ENCODE results near the gene FARP2. TPM values are rescaled to one million over a fixed set of nuclear protein-coding genes. Genes with fewer than 3 reads are reported as not detected.

Gene FARP2
- total and polyA plus RNA-seq, 2 of the 13 experiments (the other 11 are each of a cell fraction or from before 2014, with no cell fraction given): 28.0 to 45.4 TPM

DNA sequence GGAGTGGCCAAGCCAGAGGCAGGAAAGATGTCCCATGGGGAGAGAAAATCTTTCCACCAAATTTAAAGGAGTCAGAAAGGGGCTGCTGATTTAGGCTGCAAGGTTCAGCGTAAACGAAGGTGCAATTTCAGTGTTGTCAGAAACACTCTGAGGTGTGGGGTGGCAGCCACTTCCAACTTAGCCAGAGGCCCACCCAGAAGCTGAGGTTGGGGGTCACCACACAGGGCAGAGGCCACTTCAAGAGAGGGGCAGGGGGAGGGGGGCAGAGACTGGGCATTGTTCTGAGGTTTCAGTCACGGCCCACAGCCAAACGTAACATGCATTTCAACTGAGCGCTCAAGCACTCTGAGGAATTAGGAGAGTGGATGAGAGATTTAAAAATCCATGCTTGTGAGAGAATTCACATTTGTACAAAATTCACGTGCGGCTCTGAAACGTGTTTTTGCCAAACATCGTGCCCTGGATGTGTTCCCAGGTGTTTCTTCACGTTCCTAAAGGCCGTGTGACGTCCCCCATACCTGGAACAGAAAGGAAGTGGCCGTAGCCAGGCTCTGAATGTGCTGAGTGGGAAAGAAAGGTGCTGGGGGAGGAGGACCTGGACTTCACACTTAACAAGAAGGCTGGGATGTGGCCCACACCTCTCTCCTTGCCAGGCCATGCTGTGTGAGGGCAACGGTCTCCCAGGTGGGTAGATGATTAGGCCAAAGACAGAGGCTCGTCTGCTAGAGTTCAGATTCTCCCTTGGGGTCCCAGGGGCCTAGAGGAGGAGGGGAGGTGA, 182.9 kb downstream of the FARP2 start:
- POLR2A ChIA-PET: no interaction called here
- BruUV-seq (replicated peaks): no TSS peak

More for the DNA sequence above, 182.9 kb downstream of the FARP2 start:
- Histone ChIP-seq H3K36me3 (replicated peaks in 1 of 2; ENCODE audit: control insufficient read depth in 1 of 2, insufficient read depth in 2 of 2, low read length in 2 of 2) (no peaks in the 10 kb centered on the region), H3K79me2 (ENCODE audit: insufficient read depth, low read length) (no peaks in the 10 kb centered on the region), H4K20me1 (ENCODE audit: insufficient read depth, low read length) (no peaks in the 10 kb centered on the region), H3K4me3 (replicated peaks in 1 of 3; ENCODE audit: insufficient read depth in 1 of 3, low read depth in 2 of 3, low read length in 3 of 3) (peak overlapping the region in 1 of 3 experiments; percentile 8; a peak in 1 of 6 replicates), H3K9me3 (ENCODE audit: low read length) (no peaks in the 10 kb centered on the region), H3K27ac (ENCODE audit: extremely low read length, insufficient read depth, low read length) (no peak overlapping the region), H3K27me3 (ENCODE audit: control insufficient read depth in 1 of 2, insufficient read depth in 2 of 2, low read length in 2 of 2) (peaks cover 4 to 44% of the 10 kb centered on the region in 2 experiments; a peak in 4 of 5 replicates), H3K4me2 (ENCODE audit: low read depth, low read length) (peak overlapping the region; percentile 43), H2AFZ (ENCODE audit: low read length) (no peak overlapping the region), H3K4me1 (ENCODE audit: insufficient read depth, low read length) (peaks cover 61% of the 10 kb centered on the region), H3K9ac (ENCODE audit: insufficient read depth, low read depth, low read length) (no peak overlapping the region)
- no peak for FAIRE-seq
- TF ChIP-seq, protein P1, sequence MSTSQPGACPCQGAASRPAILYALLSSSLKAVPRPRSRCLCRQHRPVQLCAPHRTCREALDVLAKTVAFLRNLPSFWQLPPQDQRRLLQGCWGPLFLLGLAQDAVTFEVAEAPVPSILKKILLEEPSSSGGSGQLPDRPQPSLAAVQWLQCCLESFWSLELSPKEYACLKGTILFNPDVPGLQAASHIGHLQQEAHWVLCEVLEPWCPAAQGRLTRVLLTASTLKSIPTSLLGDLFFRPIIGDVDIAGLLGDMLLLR (CRISPR knock-in tag; IDR thresholded peaks at IDR 0.05): peak; percentile 45; the same call in 1 of the 2 replicates
- TF ChIP-seq, protein P2, sequence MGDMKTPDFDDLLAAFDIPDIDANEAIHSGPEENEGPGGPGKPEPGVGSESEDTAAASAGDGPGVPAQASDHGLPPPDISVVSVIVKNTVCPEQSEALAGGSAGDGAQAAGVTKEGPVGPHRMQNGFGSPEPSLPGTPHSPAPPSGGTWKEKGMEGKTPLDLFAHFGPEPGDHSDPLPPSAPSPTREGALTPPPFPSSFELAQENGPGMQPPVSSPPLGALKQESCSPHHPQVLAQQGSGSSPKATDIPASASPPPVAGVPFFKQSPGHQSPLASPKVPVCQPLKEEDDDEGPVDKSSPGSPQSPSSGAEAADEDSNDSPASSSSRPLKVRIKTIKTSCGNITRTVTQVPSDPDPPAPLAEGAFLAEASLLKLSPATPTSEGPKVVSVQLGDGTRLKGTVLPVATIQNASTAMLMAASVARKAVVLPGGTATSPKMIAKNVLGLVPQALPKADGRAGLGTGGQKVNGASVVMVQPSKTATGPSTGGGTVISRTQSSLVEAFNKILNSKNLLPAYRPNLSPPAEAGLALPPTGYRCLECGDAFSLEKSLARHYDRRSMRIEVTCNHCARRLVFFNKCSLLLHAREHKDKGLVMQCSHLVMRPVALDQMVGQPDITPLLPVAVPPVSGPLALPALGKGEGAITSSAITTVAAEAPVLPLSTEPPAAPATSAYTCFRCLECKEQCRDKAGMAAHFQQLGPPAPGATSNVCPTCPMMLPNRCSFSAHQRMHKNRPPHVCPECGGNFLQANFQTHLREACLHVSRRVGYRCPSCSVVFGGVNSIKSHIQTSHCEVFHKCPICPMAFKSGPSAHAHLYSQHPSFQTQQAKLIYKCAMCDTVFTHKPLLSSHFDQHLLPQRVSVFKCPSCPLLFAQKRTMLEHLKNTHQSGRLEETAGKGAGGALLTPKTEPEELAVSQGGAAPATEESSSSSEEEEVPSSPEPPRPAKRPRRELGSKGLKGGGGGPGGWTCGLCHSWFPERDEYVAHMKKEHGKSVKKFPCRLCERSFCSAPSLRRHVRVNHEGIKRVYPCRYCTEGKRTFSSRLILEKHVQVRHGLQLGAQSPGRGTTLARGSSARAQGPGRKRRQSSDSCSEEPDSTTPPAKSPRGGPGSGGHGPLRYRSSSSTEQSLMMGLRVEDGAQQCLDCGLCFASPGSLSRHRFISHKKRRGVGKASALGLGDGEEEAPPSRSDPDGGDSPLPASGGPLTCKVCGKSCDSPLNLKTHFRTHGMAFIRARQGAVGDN (CRISPR knock-in tag; IDR thresholded peaks at IDR 0.05): peak; percentile 27; the same call in 1 of the 2 replicates
- no peak for TF ChIP-seq PHF21A (CRISPR knock-in tag; IDR thresholded peaks at IDR 0.05)
- peak; percentile 34; the same call in 1 of the 2 replicates for TF ChIP-seq MAFF (IDR thresholded peaks at IDR 0.05; ENCODE audit: low read depth, low read length)
- 0 out of 2 replicates have a peak, but pooled peaks have one; percentile 8 for TF ChIP-seq ETV5 (CRISPR knock-in tag; IDR thresholded peaks at IDR 0.05; ENCODE audit: borderline replicate concordance)
- no peak for TF ChIP-seq CREM (IDR thresholded peaks at IDR 0.05)
- TF ChIP-seq CREM (CRISPR knock-in tag; IDR thresholded peaks at IDR 0.05): no peak
- peak; percentile 50 to 55; a peak in 3 of 4 replicates for TF ChIP-seq MAFK (conservative IDR thresholded peaks at IDR 0.05 in 1 of 2, IDR thresholded peaks at IDR 0.05 in 1 of 2; ENCODE audit: low read length in 2 of 2)
- in situ Hi-C loops (cut with HindIII; ENCODE audit: extremely low pct_ligation_motif_present, low pct_unique_long_range_greater_than_20kb): no loop called here
- WGBS (ENCODE audit: low lambda C conversion rate): 21% methylated on average over 15 of the region's 15 CpGs
- intact Hi-C loops (cut with micrococcal nuclease; ENCODE audit: unreplicated experiment): no loop called here
- no peak for DNase-seq (ENCODE audit: low spot score)
- CTCF ChIA-PET (ENCODE audit: low intra/inter-chr PET ratio, low total read pairs): no interaction called here
- 0 out of 3 replicates have a peak, but pooled peaks have one; percentile 8 for ATAC-seq

Measured in HepG2 (cell line).